Urothelium cell line (cell line): ENCODE results near the gene GPR156.
A peak's percentile ranks its signal among the peaks of the same experiment; 100 is the strongest.
"Not testable (repeated sequence)": the region's sequence is repeated elsewhere in the genome, so short reads cannot be mapped to it uniquely, and the experiment has no call there.

Experiments
- DNase-seq: peaks from one replicate; pipeline ENCODE4 v3.0.0; 2011; ENCODE audit warnings: low spot score, mixed read lengths
- FAIRE-seq: peaks from 2 replicates; lab custom pipeline; 2011; peaks lifted over from hg19 to GRCh38; lab: Jason Lieb, UNC

GPR156 gene

DNA sequence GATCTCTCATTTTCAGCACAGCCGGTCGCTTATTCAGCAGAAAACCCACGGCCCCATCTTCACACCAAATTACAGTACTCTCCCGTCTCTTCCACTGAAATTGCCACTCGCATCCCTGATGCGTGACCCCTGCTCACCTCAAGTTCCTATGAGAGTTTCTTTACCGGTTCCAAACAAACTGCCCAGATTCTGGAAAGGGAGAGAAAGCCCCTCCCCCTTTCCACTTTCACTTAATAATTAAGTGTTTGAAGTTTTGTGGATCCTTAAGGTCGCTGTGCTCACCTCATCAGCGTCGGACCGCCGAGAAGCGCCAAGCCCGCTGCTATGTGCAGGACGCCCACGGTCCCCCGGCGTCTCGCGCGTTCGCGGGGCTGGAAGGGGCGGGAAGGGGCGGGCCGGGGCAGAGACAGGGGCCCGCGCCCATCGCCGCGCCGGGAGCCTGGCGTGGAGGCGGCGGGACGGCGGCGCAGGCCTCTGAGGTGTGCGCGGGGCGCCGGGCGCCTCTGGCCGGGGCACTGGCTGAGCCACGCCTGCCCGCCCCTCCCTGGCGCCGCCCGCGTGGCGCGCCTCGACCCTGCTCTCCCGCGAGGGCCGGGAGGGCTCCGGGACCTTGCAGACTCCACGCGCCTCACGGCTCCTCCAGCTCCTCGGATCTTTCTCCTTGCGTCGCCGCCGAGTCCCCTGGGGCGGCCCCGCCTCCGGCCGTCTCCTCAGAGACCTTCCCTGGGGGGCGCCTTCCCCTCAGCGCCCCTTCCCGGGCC, at the start of gene GPR156:
Gene GPR156 (minus strand): TSS at position 476 of the 761 bp plus-strand sequence. CDS start 41,124 bp downstream, outside the sequence.
- peak; percentile 89 for DNase-seq
- no peak for FAIRE-seq

DNA sequence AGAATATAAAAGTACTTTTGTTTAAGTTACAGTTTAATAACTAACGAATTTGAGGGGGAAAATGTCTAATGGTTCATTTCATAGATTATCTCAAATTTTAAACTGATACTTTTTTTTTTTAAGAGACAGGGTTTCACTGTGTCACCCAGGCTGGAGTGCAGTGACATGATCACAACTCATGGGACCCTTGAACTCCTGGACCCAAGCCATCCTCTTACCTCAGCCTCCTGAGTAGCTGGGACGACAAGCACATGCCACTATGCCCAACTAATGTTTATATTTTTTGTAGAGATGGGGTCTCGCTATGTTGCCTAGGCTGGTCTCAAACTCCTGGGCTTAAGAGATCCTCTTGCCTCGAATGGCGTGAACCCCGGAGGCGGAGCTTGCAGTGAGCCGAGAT, 47.6 kb upstream of the GPR156 start:
- no peak for FAIRE-seq
- DNase-seq, result no peak

DNA sequence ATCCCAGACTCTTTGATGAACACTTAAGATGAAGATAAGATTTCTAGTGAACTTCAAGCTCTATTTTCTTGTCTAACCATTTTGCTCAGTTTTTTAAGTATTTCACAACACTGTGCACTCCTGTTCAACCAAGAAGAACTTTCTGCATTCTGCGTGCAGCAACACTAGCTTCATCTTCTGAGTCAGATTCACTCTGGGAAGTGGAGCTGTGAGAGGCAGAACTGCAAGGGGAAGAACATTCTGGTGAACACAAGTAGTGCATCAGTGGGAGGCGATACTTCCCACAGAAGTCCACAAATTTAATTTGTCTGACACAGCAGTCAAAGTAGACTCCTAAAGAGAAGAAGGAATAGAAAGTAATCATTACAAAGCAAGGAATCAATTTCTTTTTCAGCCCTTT, 46.1 kb upstream of the GPR156 start:
- no peak for DNase-seq
- FAIRE-seq, result no peak

DNA sequence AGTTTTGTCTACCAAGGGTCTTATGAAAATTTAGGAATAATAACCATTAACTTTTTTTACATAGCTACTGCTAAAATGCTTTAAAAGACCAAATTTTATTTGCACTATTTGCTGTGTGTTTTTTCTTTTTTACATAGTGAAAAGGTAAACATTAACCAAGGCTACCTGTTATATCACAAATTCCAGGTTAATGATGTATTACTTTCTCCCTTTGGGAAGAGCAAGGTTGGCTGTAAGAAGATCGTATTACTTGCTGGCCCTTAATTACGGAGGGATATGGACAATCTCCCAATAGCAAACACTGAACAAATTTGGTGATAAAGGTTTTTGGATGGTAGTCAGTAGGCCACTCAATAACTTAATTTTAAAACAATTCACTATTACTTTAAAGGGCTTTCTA, 41.8 kb upstream of the GPR156 start:
- DNase-seq (no peak), FAIRE-seq (no peak)

DNA sequence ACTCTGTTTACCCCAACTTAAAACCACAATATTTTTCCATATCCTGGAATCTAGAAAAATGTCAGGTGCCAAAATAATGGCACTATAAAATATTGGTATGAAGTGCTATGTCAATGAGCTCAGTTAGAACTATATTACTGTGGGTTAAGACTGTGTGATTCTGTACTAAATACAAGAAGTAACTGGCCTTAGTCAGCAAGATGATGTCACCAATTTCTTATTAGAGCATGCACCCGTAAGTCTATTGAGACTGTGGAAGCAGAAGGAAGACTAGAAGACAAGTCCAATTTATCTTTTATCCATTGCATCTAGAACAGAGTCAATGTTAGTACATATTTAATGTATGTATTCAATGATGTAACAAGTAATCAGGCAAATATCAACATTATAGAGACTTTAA, 39.2 kb upstream of the GPR156 start:
- no peak for DNase-seq
- FAIRE-seq, result no peak

DNA sequence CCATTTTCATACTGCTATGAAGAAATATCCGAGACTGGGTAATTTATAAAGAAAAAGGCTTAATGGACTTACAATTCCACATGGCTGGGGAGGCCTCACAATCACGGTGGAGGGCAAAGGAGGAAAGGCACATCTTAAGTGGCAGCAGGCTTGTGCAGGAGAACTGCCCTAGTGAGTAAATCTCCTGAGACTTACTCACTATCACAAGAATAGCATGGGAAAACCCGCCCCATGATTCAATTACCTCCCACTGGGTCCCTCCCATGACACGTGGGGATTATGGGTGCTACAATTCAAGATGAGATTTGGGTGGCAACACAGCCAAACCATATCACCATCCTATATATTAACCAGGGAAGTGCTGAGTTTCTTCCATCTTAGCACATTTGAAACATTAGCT, 38.7 kb upstream of the GPR156 start:
- not testable (repeated sequence) for DNase-seq, FAIRE-seq

DNA sequence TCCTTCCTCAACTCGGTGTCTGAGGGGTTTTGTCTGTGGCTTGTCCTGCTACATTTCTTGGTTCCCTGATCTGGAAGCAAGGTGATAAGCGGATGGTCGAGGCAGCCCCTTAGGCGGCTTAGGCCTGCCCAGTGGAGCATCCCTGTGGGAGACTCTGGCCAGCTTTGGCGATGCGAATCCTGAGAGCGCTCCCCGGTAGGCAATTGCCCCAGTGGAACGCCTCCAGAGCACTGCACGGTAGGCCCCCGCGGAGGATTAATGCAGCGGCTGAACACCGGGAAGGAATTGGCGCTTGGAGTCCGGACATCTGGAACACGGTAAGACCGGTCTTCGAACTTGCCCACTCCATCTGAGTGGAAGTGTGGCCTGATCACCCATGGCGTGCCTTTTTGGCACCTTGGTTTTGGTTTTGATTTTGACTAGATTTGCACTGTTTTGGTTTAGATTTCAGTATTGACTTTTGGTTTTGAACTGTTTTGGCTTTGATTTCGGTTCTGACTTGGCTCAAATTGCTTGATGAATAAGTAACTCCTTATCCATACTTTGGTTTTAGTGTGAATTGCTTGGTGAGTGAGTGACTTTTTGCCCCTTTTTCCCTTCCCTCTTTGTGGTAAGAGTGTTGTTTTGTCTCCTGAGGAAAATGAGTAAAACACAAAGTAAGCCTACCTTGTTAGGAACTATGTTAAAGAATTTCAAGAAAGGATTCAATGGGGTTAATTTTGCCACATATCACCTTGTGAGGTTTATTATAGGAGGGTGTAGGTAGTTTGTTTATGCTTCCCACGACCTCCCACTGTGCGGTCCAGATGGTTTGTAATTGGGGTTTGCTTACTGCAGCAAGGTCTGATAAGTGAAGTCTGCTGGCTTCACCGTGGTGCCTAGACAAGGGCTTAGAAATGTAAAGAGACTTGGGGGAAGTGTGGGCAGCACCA, 27.1 kb upstream of the GPR156 start:
- DNase-seq, result no peak
- FAIRE-seq, result no peak

DNA sequence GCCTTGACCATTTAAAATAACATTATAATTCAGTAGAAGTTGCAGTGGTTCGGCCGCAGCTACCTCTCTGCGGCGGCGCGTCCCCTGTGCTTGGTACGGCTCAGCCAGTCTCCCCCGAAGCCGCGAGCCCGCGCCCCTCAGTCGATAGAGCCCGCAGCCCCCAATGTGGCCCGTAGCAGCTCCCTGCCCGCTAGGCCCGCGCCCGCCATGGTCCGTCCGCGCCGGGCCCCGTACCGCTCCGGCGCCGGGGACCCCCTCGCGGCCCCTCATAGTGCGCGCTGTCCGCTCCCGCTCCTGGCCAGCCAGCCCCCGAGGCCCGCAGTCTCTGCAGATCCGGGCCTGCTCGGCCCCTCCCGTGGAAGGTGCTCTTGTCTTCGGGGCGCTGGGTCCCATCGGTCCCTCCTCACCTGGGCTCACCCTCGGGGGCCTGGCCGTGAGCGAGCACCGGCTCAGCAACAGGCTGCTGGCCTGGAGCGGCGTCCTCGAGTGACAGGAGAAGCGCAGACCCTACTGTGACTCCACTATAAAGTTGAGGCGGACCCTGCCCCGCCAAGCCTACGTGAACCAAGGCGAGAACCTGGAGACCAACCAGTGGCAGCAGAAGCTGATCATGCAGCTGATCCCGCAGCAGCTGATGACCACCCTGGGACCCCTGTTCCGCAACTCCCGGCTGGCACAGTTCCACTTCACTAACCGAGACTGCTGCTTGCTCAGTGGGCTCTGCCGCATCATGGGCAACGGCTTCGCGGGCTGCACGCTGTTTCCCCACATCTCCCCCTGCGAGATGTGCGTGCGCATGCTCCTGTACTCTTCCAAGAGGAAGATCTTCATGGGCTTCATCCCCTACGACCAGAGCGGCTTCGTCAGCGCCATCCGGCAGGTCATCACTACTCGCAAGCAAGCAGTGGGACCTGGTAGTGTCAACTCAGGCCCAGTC, 21.8 kb upstream of the GPR156 start:
- DNase-seq (no peak), FAIRE-seq (peak; percentile 77)

DNA sequence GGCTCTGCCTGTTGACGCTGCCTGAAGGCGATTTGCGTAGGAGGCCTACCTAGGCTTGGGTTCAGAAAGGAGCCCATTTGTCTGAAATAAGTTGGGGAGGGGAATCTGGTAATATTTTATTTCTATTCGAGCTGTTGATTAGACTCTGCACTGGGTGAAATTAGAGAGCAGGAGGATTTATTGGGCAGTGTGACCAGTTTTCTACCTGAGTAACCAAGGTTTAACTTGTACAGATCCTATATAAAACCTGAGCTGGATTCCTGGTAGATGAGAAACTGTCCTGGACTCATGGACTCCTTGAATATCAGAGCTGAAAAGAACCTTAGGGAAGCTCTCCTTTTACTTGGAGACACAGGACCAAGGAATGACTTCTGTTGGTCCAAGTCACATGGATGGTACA, 19.6 kb upstream of the GPR156 start:
- no peak for FAIRE-seq
- DNase-seq, result no peak

DNA sequence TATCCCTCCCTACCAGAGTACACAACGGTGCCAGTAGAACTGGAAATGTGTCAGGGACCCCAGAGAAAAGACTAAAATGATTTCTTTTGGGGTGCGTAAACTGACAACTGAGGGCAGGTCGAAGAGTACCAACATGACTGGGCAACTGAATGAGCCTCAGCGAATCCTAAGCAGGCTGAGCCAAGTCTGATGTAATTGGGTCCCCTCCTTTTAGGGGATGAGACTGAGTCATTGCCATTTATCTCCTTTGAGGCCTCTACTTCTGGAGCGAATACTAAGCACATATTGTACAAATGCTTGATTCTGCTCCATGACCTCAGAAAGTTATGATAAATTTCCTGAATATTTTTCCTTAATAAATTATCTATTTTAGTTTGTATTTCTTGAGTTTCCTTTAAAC, 17.3 kb upstream of the GPR156 start:
- FAIRE-seq, result no peak
- DNase-seq, result no peak

DNA sequence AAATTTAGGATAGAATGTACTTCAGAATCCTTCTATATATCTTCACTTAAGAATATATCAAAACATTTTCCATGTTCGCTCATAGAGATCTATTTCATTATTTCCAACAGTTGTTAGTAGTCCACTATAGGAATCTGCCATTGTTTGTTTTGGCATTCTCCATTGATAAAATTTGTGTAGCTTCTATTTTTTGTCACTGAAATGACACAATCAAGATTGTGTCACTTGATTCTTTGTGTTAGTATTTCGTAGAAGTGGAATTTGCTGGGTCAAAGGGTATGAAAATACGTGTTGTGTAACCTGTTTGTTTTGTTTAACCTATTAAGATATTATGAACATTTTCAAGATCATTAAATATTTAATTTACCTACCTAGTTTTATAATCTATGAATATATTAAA, 15.9 kb upstream of the GPR156 start:
- FAIRE-seq, result no peak
- no peak for DNase-seq

DNA sequence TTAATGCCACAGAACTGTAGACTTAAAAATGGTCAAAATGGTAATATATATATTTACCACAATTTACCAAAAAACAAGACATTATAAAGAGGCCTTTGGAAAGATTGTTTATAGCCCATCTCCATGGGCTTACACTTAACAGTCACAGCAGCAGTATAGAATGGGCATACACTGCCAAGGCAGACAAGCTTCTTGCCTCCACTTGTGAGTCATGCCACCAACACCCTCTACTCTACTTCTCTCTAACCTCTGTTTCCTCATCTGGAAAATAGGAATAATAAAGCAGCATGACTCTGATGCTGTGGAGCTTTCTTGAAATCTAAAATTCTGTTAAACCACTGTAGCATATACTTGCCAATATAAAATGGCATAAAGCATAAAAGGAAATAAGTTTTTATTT, 14.4 kb upstream of the GPR156 start:
- no peak for FAIRE-seq
- DNase-seq, result no peak

DNA sequence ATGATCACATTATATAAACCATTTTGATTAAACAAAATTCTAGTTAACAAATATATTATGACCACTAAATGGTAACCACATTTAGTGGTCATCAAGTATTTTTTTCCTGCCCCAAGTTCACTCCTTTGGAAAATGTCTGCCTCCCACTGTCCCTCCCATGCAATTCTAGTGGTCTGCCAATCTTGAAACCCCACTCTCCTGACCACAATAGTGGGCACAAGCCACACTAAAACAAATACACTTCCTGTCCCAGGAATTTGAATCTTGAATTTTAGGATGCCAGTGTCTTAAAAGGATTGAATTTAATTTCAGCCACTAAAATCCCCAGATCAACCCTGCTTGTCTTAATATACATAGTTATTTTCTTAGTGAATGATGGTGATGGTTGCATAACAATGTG, 14.0 kb upstream of the GPR156 start:
- DNase-seq (no peak), FAIRE-seq (no peak)

DNA sequence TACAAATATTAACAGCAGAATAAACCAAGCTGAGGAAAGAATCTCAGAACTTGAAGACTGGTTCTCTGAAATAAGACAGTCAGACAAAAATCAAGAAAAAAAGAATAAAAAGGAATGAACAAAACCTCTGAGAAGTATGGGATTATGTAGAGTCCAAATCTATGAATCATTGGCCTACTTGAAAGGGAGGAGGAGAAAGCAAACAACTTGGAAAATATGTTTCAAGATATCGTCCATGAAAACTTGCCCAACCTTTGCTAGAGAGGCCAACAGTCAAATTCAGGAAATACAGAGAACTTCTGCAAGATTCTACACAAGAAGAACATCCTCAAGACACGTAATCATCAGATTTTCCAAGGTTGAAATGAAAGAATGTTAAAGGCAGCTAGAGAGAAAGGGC, 6.5 kb upstream of the GPR156 start:
- FAIRE-seq, DNase-seq: not testable (repeated sequence)

DNA sequence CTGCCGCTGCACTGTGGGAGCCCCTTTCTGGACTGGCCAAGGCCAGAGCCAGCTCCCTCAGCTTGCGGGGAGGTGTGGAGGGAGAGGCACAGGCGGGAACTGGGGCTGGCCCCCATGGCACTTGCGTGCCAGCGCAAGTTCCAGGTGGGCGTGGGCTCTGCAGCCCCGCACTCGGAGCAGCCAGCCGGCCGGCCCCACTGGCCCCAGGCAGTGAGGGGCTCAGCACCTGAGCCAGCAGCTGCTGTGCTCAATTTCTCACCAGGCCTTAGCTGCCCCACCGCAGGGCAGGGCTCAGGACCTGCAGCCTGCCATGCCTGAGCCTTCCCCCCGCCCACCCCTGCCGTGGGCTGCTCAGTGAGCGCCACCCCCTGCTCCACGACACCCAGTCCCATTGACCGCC, 4.6 kb upstream of the GPR156 start:
- no peak for DNase-seq
- no peak for FAIRE-seq

DNA sequence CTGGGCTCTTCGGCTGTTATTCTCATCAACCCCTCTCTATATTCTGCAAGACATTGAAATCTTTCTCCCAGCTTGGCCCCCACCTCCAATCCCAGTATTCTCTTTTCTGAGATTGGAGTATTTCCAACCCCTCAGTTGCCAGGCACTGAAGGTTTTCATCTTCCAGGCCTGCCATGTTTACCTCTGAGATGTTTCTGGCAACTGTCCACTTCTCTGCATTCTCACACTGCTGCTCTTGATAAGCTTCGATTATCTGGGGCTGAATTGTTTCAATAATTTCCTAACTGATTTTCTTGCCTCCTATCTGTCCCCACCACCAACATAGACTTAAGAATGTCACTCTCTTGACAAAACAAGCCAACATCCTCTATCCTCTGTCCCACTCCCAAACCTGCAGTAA, 1.4 kb upstream of the GPR156 start:
- FAIRE-seq, result no peak
- no peak for DNase-seq

DNA sequence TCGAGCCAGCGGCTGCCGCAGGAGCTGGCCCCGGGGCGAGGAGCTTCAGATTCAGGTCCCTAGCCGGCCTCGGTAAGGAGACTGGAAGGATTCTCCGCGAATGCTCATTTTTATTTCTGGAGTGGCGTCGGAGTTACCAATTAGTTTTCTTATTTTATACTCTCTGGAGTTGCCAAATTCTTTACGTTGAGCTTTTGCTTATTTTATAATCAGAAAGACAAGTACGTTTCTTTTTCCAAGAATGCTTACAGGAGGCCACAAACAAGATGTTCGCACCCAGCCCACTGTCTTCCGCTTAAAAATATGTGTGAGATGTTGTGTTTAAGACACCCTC, 453 bp upstream of the GPR156 start:
- DNase-seq, result no peak
- FAIRE-seq, result no peak

DNA sequence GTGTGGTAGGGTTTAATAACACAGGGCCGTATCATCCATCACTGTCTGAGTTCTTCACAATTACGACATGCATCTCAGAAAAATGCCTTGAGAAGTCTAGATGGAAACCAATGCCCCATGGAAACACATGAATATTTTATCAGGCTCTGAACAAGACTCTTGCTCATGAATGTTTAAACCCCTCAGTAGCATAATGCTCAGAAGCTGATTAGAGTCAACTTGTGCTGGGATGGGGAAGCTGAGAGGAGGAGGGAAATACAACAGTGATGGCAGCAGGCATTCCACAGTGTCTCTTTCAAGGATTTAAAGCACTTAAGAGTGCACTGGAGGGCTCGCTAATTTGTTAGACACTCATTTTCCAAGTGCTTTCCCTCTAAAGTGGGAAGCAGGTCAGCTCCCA, 3.8 kb downstream of the GPR156 start:
- DNase-seq, result no peak
- no peak for FAIRE-seq

DNA sequence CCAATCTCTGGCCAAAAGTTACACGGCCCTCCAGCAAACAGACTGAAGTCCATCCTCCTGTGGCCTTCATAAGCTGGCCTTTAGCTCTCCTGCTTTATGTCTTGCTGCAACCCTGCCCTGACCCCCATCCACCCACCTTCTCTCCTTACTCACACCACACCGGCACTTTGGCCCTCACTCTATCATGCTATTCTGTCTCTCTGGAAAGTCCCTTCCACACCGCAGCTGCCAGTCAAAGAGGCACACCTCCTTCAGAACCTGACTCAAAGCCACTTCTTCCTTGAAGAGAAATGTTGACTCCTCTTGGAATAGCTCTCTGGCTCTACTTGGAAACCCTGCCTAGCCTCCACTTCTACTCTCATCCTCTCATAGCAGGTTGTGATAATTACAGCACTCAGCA, 4.5 kb downstream of the GPR156 start:
- DNase-seq (no peak), FAIRE-seq (no peak)

DNA sequence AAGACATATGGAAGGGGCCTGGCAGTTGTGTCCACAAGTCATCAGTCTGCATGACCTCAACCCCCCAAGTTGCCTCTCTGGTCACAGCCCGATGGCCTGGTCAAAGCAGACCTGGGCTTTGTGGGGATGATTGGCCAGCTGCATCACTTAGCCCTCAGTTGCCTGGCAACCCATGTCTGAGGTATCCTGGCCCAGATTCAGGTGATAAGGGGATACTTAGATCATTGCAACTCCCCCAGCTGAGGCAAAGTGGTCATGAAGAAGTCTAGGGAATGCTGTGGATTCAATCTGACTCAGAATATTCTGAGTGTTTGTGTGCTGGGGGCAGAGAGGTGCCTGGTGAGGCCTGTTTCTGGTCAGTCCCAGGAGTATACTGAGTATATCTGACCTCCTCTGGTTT, 5.0 kb downstream of the GPR156 start:
- no peak for FAIRE-seq
- no peak for DNase-seq

DNA sequence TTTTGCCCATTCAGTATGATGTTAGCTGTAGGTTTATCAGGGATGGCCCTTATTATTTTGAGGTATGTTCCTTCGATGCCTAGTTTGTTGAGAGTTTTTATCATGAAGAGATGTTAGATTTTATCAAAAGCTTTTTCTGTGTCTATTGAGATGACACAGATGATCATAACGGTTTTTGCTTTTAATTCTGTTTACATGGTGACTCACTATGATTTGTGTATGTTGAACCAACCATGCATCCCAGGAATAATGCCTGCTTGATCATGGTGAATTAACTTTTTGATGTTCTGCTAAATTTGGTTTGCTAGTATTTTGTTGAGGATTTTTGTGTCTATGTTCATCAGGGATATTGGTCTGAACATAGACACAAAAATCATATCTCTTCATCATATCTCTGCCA, 8.3 kb downstream of the GPR156 start:
- no peak for FAIRE-seq

More for the DNA sequence above, 8.3 kb downstream of the GPR156 start:
- DNase-seq, result no peak
